Naive thymus-derived CD8-positive, alpha-beta T cell (primary cell): ENCODE measurements around the gene IRX3. TPM values are rescaled to one million over a fixed set of nuclear protein-coding genes. Genes with fewer than 3 reads are reported as not detected.
"Not testable (repeated sequence)": the region's sequence is repeated elsewhere in the genome, so short reads cannot be mapped to it uniquely, and the experiment has no call there.

Experiments used
- ATAC-seq, 2 donors: fragments of 150-1000 bp; cut with Tn5 transposase in 1 of 2; sonication (Bioruptor Pico), chemical (Tn5 transposase) in 1 of 2; 1 replicate in 1 of 2; 2 replicates in 1 of 2; pipeline ENCODE4 v1.10.0; 2021; ENCODE audit warnings: mild to moderate bottlenecking in 2 of 2, moderate library complexity in 2 of 2
- POLR2A ChIA-PET: fragments of 350-600 bp; sonication (Branson Sonifier 250); formaldehyde crosslinking; loops from one replicate; lab custom pipeline; 2021; ENCODE audit warnings: antibody characterized with exemption; lab: Charles Lee
- DNase-seq, 10 donors: peaks; one replicate each; pipeline versions ENCODE4 v3.0.0 to v3.0.0-alpha.2; 2020 to 2022
- H3K27ac Mint-ChIP-seq, 10 donors: one replicate each; pipeline ENCODE4 v1.8.0; 2020 to 2022; ENCODE audit warnings: mild to moderate bottlenecking in 10 of 10, mixed read lengths in 10 of 10, moderate library complexity in 4 of 10, inconsistent platforms in 1 of 10
- H3K27me3 Mint-ChIP-seq, 5 donors: one replicate each; pipeline ENCODE4 v1.8.0; 2021 to 2022; ENCODE audit warnings: mixed read lengths in 5 of 5
- H3K36me3 Mint-ChIP-seq, 3 donors: one replicate each; pipeline ENCODE4 v1.8.0; 2020 to 2022; ENCODE audit warnings: mixed read lengths in 3 of 3, mild to moderate bottlenecking in 2 of 3, inconsistent platforms in 1 of 3
- H3K4me1 Mint-ChIP-seq, 4 donors: one replicate each; pipeline ENCODE4 v1.8.0; 2021 to 2022; ENCODE audit warnings: mixed read lengths in 4 of 4
- H3K4me3 Mint-ChIP-seq, 10 donors: one replicate each; pipeline ENCODE4 v1.8.0; 2020 to 2022; ENCODE audit warnings: mild to moderate bottlenecking in 10 of 10, mixed read lengths in 10 of 10, moderate library complexity in 6 of 10, inconsistent platforms in 1 of 10
- H3K9me3 Mint-ChIP-seq, 9 donors: one replicate each; pipeline ENCODE4 v1.8.0; 2020 to 2022; ENCODE audit warnings: mixed read lengths in 9 of 9, mild to moderate bottlenecking in 3 of 9, inconsistent platforms in 1 of 9, moderate library complexity in 1 of 9
- polyA plus RNA-seq, 3 donors: library from polyadenylated mRNA; unstranded; fragments of 300-500 nt; fragmentation: Illumina TruSeq; gene quantifications; one replicate each; pipeline ENCODE4 v1.2.3, GENCODE V29; 2021
- total RNA-seq, 8 experiments: library from RNA in 2 of 8; stranded (reverse) in 2 of 8; gene quantifications; one replicate each; pipeline ENCODE4 v1.2.3 and lab custom pipeline; 2021 to 2026

IRX3 gene
- total and polyA plus RNA-seq, 5 experiments from 2014 or later, result not detected

DNA sequence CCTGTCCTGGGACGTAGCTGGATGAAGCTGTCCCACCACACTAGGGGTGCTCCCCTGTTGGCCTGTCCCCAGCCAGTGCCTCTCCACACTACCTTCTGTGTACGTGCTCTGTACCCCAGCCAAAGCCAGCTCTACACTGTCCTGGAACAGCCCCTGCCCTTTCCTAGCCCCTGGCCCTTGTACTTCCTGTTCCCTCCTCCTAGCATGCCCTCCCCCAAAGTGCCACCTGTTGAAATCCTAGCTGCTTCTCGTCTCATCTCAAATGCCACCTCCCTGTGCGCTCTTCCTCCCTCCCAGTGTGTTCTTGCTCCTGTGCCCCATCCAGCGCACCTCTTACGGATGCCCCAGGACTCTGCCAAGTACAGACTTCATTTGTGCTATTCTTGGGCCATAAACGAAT is 33.5 kb downstream of the IRX3 start:
- Mint-ChIP-seq H3K27ac (no peak overlapping the region), H3K9me3 (peaks cover 0 to 5% (median 0%) of the 10 kb centered on the region in 9 donors), H3K4me1 (no peaks in the 10 kb centered on the region), H3K4me3 (no peak overlapping the region), H3K36me3 (no peaks in the 10 kb centered on the region), H3K27me3 (peaks cover 0 to 11% (median 5%) of the 10 kb centered on the region in 5 donors)
- ATAC-seq (no peak), DNase-seq (no peak)
- POLR2A ChIA-PET, result no interaction called here

GRCh38 chr16:54248863-54249710 is 37.5 kb downstream of the IRX3 start:
- no peak overlapping the region for H3K4me3 Mint-ChIP-seq
- H3K27me3 Mint-ChIP-seq, result peaks cover 0 to 20% (median 4%) of the 10 kb centered on the region in 5 donors
- ATAC-seq, result no peak
- H3K4me1 Mint-ChIP-seq, result peaks cover 0 to 2% (median 0%) of the 10 kb centered on the region in 4 donors
- peaks cover 0 to 5% (median 0%) of the 10 kb centered on the region in 3 donors for H3K36me3 Mint-ChIP-seq
- no peak for DNase-seq
- H3K9me3 Mint-ChIP-seq, result peaks cover 0 to 10% (median 2%) of the 10 kb centered on the region in 9 donors
- POLR2A ChIA-PET, result no interaction called here
- H3K27ac Mint-ChIP-seq, result peak overlapping the region in 1 of 10 donors; percentile 69

- POLR2A ChIA-PET, H3K4me1 Mint-ChIP-seq, H3K36me3 Mint-ChIP-seq, DNase-seq, H3K4me3 Mint-ChIP-seq, H3K27ac Mint-ChIP-seq, ATAC-seq, H3K9me3 Mint-ChIP-seq: not testable (repeated sequence)
- H3K27me3 Mint-ChIP-seq, result peaks cover 0 to 26% (median 6%) of the 10 kb centered on the region in 5 donors
Measured at GRCh38 chr16:54247705-54248104, 38.9 kb downstream of the IRX3 start.

- POLR2A ChIA-PET, result no interaction called here
- Mint-ChIP-seq H3K4me3 (no peak overlapping the region), H3K4me1 (peaks cover 0 to 2% (median 0%) of the 10 kb centered on the region in 4 donors), H3K27ac (no peak overlapping the region), H3K9me3 (peaks cover 0 to 10% (median 2%) of the 10 kb centered on the region in 9 donors), H3K36me3 (peaks cover 0 to 5% (median 0%) of the 10 kb centered on the region in 3 donors), H3K27me3 (peaks cover 0 to 26% (median 6%) of the 10 kb centered on the region in 5 donors)
- ATAC-seq, result no peak
- DNase-seq, result no peak
Measured at GRCh38 chr16:54246454-54246821, 40.1 kb downstream of the IRX3 start.

- DNase-seq (no peak), ATAC-seq (no peak)
- Mint-ChIP-seq H3K4me1 (peaks cover 0 to 2% (median 0%) of the 10 kb centered on the region in 4 donors), H3K9me3 (peaks cover 0 to 10% (median 2%) of the 10 kb centered on the region in 9 donors), H3K27me3 (peaks cover 0 to 26% (median 4%) of the 10 kb centered on the region in 5 donors), H3K36me3 (peaks cover 0 to 5% (median 0%) of the 10 kb centered on the region in 3 donors), H3K27ac (no peak overlapping the region), H3K4me3 (no peak overlapping the region)
- POLR2A ChIA-PET, result no interaction called here
Measured at GRCh38 chr16:54245788-54246453, 40.7 kb downstream of the IRX3 start.

- peaks cover 0 to 26% (median 4%) of the 10 kb centered on the region in 5 donors for H3K27me3 Mint-ChIP-seq
- POLR2A ChIA-PET, result no interaction called here
- peaks cover 0 to 2% (median 0%) of the 10 kb centered on the region in 4 donors for H3K4me1 Mint-ChIP-seq
Measured at GRCh38 chr16:54244061-54244886, 42.3 kb downstream of the IRX3 start.

GRCh38 chr16:54243202-54243601 is 43.4 kb downstream of the IRX3 start:
- H3K27ac Mint-ChIP-seq, result no peak overlapping the region
- no peak for DNase-seq
- peaks cover 0 to 18% (median 4%) of the 10 kb centered on the region in 5 donors for H3K27me3 Mint-ChIP-seq
- POLR2A ChIA-PET, result no interaction called here
- H3K4me1 Mint-ChIP-seq, result peaks cover 0 to 2% (median 0%) of the 10 kb centered on the region in 4 donors
- no peak for ATAC-seq
- no peak overlapping the region for H3K4me3 Mint-ChIP-seq
- peaks cover 0 to 10% (median 2%) of the 10 kb centered on the region in 9 donors for H3K9me3 Mint-ChIP-seq
- H3K36me3 Mint-ChIP-seq, result peaks cover 0 to 5% (median 0%) of the 10 kb centered on the region in 3 donors

More at GRCh38 chr16:54244061-54244886, 42.3 kb downstream of the IRX3 start:
- Mint-ChIP-seq H3K9me3 (peaks cover 0 to 10% (median 2%) of the 10 kb centered on the region in 9 donors), H3K36me3 (peaks cover 0 to 5% (median 0%) of the 10 kb centered on the region in 3 donors), H3K27ac (no peak overlapping the region), H3K4me3 (no peak overlapping the region)
- DNase-seq, result no peak
- no peak for ATAC-seq

DNA sequence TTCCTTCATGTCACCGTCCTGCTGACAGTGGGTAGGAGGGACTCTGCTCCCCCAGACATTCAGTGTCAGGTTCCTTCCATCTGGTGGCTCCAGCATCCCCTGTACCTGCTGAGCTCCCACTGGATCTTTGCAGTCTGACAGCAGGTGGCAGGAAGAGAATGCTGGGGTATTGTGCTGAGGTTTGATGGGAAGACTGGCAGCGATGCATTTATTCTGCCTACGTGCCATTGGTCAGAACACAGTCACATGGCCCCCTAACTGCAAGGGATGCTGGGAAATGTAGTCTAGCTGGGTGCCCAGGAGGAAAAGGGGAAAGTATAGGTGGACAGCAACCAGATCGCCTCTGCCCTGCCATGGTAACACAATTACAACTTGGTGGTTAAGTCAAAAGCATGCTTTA is 44.4 kb downstream of the IRX3 start:
- Mint-ChIP-seq H3K9me3 (peaks cover 0 to 10% (median 2%) of the 10 kb centered on the region in 9 donors), H3K27ac (no peak overlapping the region), H3K4me1 (peaks cover 0 to 2% (median 0%) of the 10 kb centered on the region in 4 donors), H3K4me3 (no peak overlapping the region), H3K36me3 (peaks cover 0 to 5% (median 0%) of the 10 kb centered on the region in 3 donors), H3K27me3 (peaks cover 0 to 18% (median 4%) of the 10 kb centered on the region in 5 donors)
- no peak for ATAC-seq
- POLR2A ChIA-PET, result no interaction called here
- DNase-seq, result no peak

DNA sequence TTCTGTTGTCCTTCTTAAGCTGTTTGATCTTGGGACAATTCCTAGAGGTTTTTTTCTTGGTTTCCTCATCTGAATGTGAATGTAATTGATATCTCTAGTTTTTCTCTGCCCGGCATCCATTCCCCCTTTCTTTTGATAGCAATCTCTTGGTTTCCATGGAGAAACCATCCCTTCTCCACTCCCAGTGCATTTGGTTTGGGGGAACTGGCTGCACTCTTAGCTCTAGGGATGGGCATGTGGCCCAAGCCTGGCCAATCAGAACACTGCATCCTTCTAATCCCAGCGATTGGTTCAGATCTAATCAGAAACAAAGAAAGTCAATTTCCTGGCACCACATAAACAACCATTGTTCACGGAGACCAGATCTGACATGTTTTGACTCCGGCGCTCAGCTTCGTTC is 45.1 kb downstream of the IRX3 start:
- peaks cover 0 to 16% (median 6%) of the 10 kb centered on the region in 5 donors for H3K27me3 Mint-ChIP-seq
- no peak for DNase-seq
- no peak overlapping the region for H3K4me3 Mint-ChIP-seq
- H3K36me3 Mint-ChIP-seq, result peaks cover 0 to 5% (median 0%) of the 10 kb centered on the region in 3 donors
- H3K9me3 Mint-ChIP-seq, result peaks cover 0 to 10% (median 2%) of the 10 kb centered on the region in 9 donors
- peaks cover 0 to 2% (median 0%) of the 10 kb centered on the region in 4 donors for H3K4me1 Mint-ChIP-seq
- no peak overlapping the region for H3K27ac Mint-ChIP-seq
- POLR2A ChIA-PET, result no interaction called here
- no peak for ATAC-seq

- POLR2A ChIA-PET, result interaction anchor here (0.7 kb wide), 1 partner anchor 127 kb away, joined by 4 read pairs; no protein-coding TSS in a partner anchor
- DNase-seq (no peak), ATAC-seq (no peak)
- Mint-ChIP-seq H3K4me3 (no peak overlapping the region), H3K27ac (no peak overlapping the region), H3K36me3 (no peaks in the 10 kb centered on the region), H3K4me1 (no peaks in the 10 kb centered on the region), H3K9me3 (peaks cover 0 to 2% (median 0%) of the 10 kb centered on the region in 9 donors), H3K27me3 (peaks cover 0 to 16% (median 9%) of the 10 kb centered on the region in 5 donors)
Measured at GRCh38 chr16:54240271-54241129, 46.1 kb downstream of the IRX3 start.

- no peak overlapping the region for H3K4me3 Mint-ChIP-seq
- H3K4me1 Mint-ChIP-seq, result no peaks in the 10 kb centered on the region
- no peaks in the 10 kb centered on the region for H3K36me3 Mint-ChIP-seq
- POLR2A ChIA-PET, result no interaction called here
- H3K27ac Mint-ChIP-seq, result no peak overlapping the region
- peaks cover 0 to 19% (median 9%) of the 10 kb centered on the region in 5 donors for H3K27me3 Mint-ChIP-seq
- ATAC-seq (no peak), DNase-seq (no peak)
- no peaks in the 10 kb centered on the region for H3K9me3 Mint-ChIP-seq
Measured at GRCh38 chr16:54239456-54239855, 47.1 kb downstream of the IRX3 start.
